K562 (cell line): ENCODE data around the gene VSNL1. TPM values are rescaled to one million over a fixed set of nuclear protein-coding genes. Genes with fewer than 3 reads are reported as not detected.

ENCODE experiments used
- ATAC-seq: fragments of 200-7000 bp; cut with Tn5 transposase; 3 replicates; pipeline ENCODE4 v1.9.1; 2020; ENCODE audit warnings: moderate library complexity
- BruUV-seq: library from RNA; stranded (reverse); fragments of 400-500 nt; replicated peaks from 2 replicates; lab custom pipeline; 2021; lab: Mats Ljungman, UMichigan
- CTCF ChIA-PET: fragments of 300-600 bp; formaldehyde crosslinking; extraction: SDS; loops from one replicate; lab custom pipeline; 2021; ENCODE audit warnings: low intra/inter-chr PET ratio; lab: Yijun Ruan, JAX
- POLR2A ChIA-PET: fragments of 300-600, 350-650 bp; sonication (Branson Sonifier 250); formaldehyde crosslinking; extraction: SDS; loops from one replicate; lab custom pipeline; 2021; ENCODE audit warnings: antibody characterized with exemption, inconsistent platforms; lab: Yijun Ruan, JAX
- DNase-seq, 4 experiments: peaks; one replicate each; pipeline versions ENCODE4 v3.0.0 to v3.0.0-alpha.2; 2011 to 2018; ENCODE audit warnings: low spot score in 3 of 4, mixed read lengths in 3 of 4; ENCODE audit errors: extremely low read depth in 1 of 4
- FAIRE-seq: peaks from 2 replicates; lab custom pipeline; 2011; peaks lifted over from hg19 to GRCh38; lab: Jason Lieb, UNC
- H2AFZ ChIP-seq: 2 replicates; pipeline ENCODE4 v1.6.0; 2011; ENCODE audit warnings: low read depth, low read length, control low read depth, inconsistent platforms
- H3K27ac ChIP-seq: fragments of 200-600 bp; 3 replicates; pipeline ENCODE4 v1.8.0; 2011; ENCODE audit warnings: low read depth, mild to moderate bottlenecking, control low read depth, inconsistent platforms, low read length, moderate library complexity, mixed read lengths; ENCODE audit errors: extremely low read depth
- H3K27me3 ChIP-seq, 2 experiments: fragments of 300-600 bp in 1 of 2; 2 replicates in 1 of 2; 3 replicates in 1 of 2; pipeline versions ENCODE4 v1.6.0 to v1.8.0; 2011; ENCODE audit warnings: inconsistent platforms in 2 of 2, low read length in 2 of 2, mild to moderate bottlenecking in 1 of 2, mixed read lengths in 1 of 2, moderate library complexity in 1 of 2; ENCODE audit not compliant: control insufficient read depth in 2 of 2, insufficient read depth in 2 of 2
- H3K36me3 ChIP-seq: fragments of 300-600 bp; 3 replicates; pipeline ENCODE4 v1.8.0; 2011; ENCODE audit warnings: mild to moderate bottlenecking, low read length, inconsistent platforms; ENCODE audit not compliant: control insufficient read depth, insufficient read depth
- H3K4me1 ChIP-seq, 2 experiments: fragments of 200-600 bp in 1 of 2; replicated peaks in 1 of 2; 2 replicates in 1 of 2; 3 replicates in 1 of 2; pipeline versions ENCODE4 v1.5.1 to v1.8.0; 2011; ENCODE audit warnings: inconsistent platforms in 2 of 2, low read length in 2 of 2, mild to moderate bottlenecking in 1 of 2, mixed read lengths in 1 of 2, moderate library complexity in 1 of 2; ENCODE audit not compliant: control insufficient read depth in 2 of 2, insufficient read depth in 2 of 2
- H3K4me2 ChIP-seq: 2 replicates; pipeline ENCODE4 v1.6.1; 2011; ENCODE audit warnings: low read length, control low read depth, inconsistent platforms, mixed read lengths; ENCODE audit not compliant: insufficient read depth
- H3K4me3 ChIP-seq: fragments of 200-600 bp; sonication (generic), shearing (Covaris generic); 2 replicates; pipeline ENCODE4 v1.5.1; 2016; ENCODE audit warnings: control low read depth, inconsistent platforms
- H3K79me2 ChIP-seq: fragments of 200-600 bp; 3 replicates; pipeline ENCODE4 v1.8.0; 2011; ENCODE audit warnings: low read length, inconsistent platforms; ENCODE audit not compliant: control insufficient read depth, insufficient read depth
- H3K9ac ChIP-seq, 2 experiments: 2 replicates each; pipeline versions ENCODE4 v1.6.0 to v1.6.1; 2011; ENCODE audit warnings: low read depth in 2 of 2, low read length in 2 of 2, control low read depth in 1 of 2, inconsistent platforms in 1 of 2, mild to moderate bottlenecking in 1 of 2, mixed read lengths in 1 of 2; ENCODE audit not compliant: insufficient read depth in 1 of 2
- H3K9me1 ChIP-seq: one replicate; pipeline ENCODE4 v1.6.0; 2011; ENCODE audit warnings: inconsistent platforms, mild to moderate bottlenecking, low read length, moderate library complexity; ENCODE audit not compliant: control insufficient read depth, insufficient read depth
- H3K9me3 ChIP-seq: replicated peaks from 2 replicates; pipeline ENCODE4 v1.5.1; 2011; ENCODE audit warnings: low read depth, low read length, inconsistent platforms; ENCODE audit not compliant: control insufficient read depth, insufficient read depth
- H4K20me1 ChIP-seq: replicated peaks from 2 replicates; pipeline ENCODE4 v1.6.1; 2011; ENCODE audit warnings: low read length, inconsistent platforms, mixed read lengths; ENCODE audit not compliant: control insufficient read depth, insufficient read depth
- C11orf30 ChIP-seq: fragments of 450-650 bp; IDR thresholded peaks from 2 replicates; pipeline ENCODE4 v1.6.1; 2016; ENCODE audit warnings: low read depth, mild to moderate bottlenecking
- E2F8 ChIP-seq: fragments of 450-650 bp; IDR thresholded peaks from 2 replicates; pipeline ENCODE4 v1.7.1; 2018; ENCODE audit warnings: mild to moderate bottlenecking, low read depth; ENCODE audit not compliant: partially characterized antibody
- JUNB ChIP-seq: fragments of 450-650 bp; formaldehyde crosslinking; conservative IDR thresholded peaks from 2 replicates; pipeline ENCODE4 v1.4.0; 2020; ENCODE audit warnings: mild to moderate bottlenecking
- MXD1 ChIP-seq: fragments of 250-450 bp; sonication (Bioruptor Pico); IDR thresholded peaks from 2 replicates; pipeline ENCODE4 v1.8.0; 2021; ENCODE audit warnings: borderline replicate concordance, mild to moderate bottlenecking, moderate library complexity; ENCODE audit not compliant: poor library complexity, severe bottlenecking
- NELFE ChIP-seq: IDR thresholded peaks from 2 replicates; pipeline ENCODE4 v1.6.1; 2011; ENCODE audit warnings: mild to moderate bottlenecking; ENCODE audit not compliant: insufficient read depth, insufficient read length
- NFATC3 ChIP-seq: fragments of 450-650 bp; IDR thresholded peaks from 2 replicates; pipeline ENCODE4 v1.6.1; 2017; ENCODE audit warnings: mild to moderate bottlenecking
- RBM34 ChIP-seq: fragments of 200-400 bp; formaldehyde crosslinking; IDR thresholded peaks from 2 replicates; pipeline ENCODE4 v1.6.1; 2018; ENCODE audit warnings: low read length, borderline replicate concordance; ENCODE audit not compliant: insufficient read depth
- ZNF174 ChIP-seq: fragments of 250-450 bp; sonication (Bioruptor Pico); IDR thresholded peaks from 2 replicates; pipeline ENCODE4 v1.4.0; 2020; ENCODE audit warnings: mild to moderate bottlenecking
- ZNF232 ChIP-seq: sonication (generic); formaldehyde crosslinking; IDR thresholded peaks from 2 replicates; pipeline ENCODE4 v1.8.0; 2022; ENCODE audit warnings: mild to moderate bottlenecking, missing genetic modification reagents
- ZNF75A ChIP-seq: fragments of 450-650 bp; formaldehyde crosslinking; IDR thresholded peaks from 2 replicates; pipeline ENCODE4 v1.4.0; 2020; ENCODE audit warnings: mild to moderate bottlenecking
- WGBS: fragments of 100-300 bp; shearing (Covaris generic); methylation state at CpG from one replicate; pipeline ENCODE4 v1.1.6; 2016; ENCODE audit warnings: low coverage, mixed read lengths; ENCODE audit not compliant: insufficient coverage; ENCODE audit errors: missing lambda C conversion rate; 5-methylcytosine and 5-hydroxymethylcytosine counted together
- in situ Hi-C: fragments of 300-500 bp; cut with MboI; formaldehyde crosslinking; loops from 4 replicates; pipeline ENCODE4 v1.15.0; 2018; ENCODE audit warnings: inconsistent platforms, mixed read lengths
- intact Hi-C: fragments of 100-400 bp; cut with micrococcal nuclease; formaldehyde crosslinking; loops from 2 replicates; pipeline ENCODE4 v1.14.2; 2022
- polyA plus RNA-seq, 8 experiments: library from polyadenylated mRNA; depleted of rRNA in 4 of 8; stranded (reverse) in 5 of 8; unstranded in 3 of 8; fragments of >200 nt; fragmentation: Nextera tagmentation in 2 of 8; fragmentation: Illumina TruSeq in 1 of 8; extraction: Ambion mirVana in 2 of 8; extraction: Trizol in 1 of 8; gene quantifications; 2 replicates each; pipeline versions ENCODE4 v1.2.1 to v1.2.3, GENCODE V29; 2011 to 2014; ENCODE audit warnings: inconsistent platforms in 1 of 8, missing spikeins in 1 of 8
- total RNA-seq, 7 experiments: library from RNA; depleted of rRNA in 6 of 7; stranded (reverse); fragments of >200 nt in 6 of 7; fragmentation: Illumina TruSeq in 2 of 7; extraction: Trizol in 2 of 7; gene quantifications; 2 replicates each; pipeline versions ENCODE4 v1.2.1 to v1.2.3, GENCODE V29; 2011 to 2021; ENCODE audit warnings: low replicate concordance in 1 of 7

The VSNL1 gene
- total and polyA plus RNA-seq, 9 of the 15 experiments (the other 6 are each of a cell fraction or from before 2014, with no cell fraction given) = 0.20 TPM; not detected in 8

- no peak for TF ChIP-seq ZNF75A
- TF ChIP-seq NFATC3 = no peak
- no peak for TF ChIP-seq ZNF232 (CRISPR knock-in tag)
- no peak for TF ChIP-seq JUNB (CRISPR knock-in tag)
- no peak for TF ChIP-seq MXD1 (CRISPR knock-in tag)
- no peak for TF ChIP-seq RBM34
Observed at GRCh38 chr2:17636257-17636656, 95.8 kb downstream of the VSNL1 start (continued).

- intact Hi-C loops = no loop called here
Observed at GRCh38 chr2:17637131-17637906, 96.8 kb downstream of the VSNL1 start.

More at GRCh38 chr2:17637131-17637906, 96.8 kb downstream of the VSNL1 start:
- H3K79me2 ChIP-seq = no peaks in the 10 kb centered on the region
- H4K20me1 ChIP-seq = no peaks in the 10 kb centered on the region
- DNase-seq (no peak), FAIRE-seq (no peak), ATAC-seq (peak; percentile 44)
- CTCF ChIA-PET = no interaction called here
- H3K36me3 ChIP-seq = no peaks in the 10 kb centered on the region
- no peaks in the 10 kb centered on the region for H3K27me3 ChIP-seq
- no peak overlapping the region for H3K4me3 ChIP-seq
- in situ Hi-C loops = no loop called here
- POLR2A ChIA-PET = interaction anchor here (0.7 kb wide), 1 partner anchor 9 kb away, joined by 7 read pairs; no protein-coding TSS in a partner anchor
- no peaks in the 10 kb centered on the region for H3K9me3 ChIP-seq
- no TSS peak for BruUV-seq
- no peak overlapping the region; the same call in 2 of the 3 replicates for H3K27ac ChIP-seq
- no peak for TF ChIP-seq NELFE
- TF ChIP-seq ZNF174 (CRISPR knock-in tag) = no peak
- 0 out of 2 replicates have a peak, but pooled peaks have one; percentile 13 for TF ChIP-seq C11orf30
- no peak for TF ChIP-seq E2F8
- 0 out of 4 replicates have a peak overlapping the region, but pooled peaks of 1 of the 2 experiments have one; percentile 0 for H3K9ac ChIP-seq
- peaks cover 6 to 7% of the 10 kb centered on the region in 2 experiments; a peak in 2 of 5 replicates for H3K4me1 ChIP-seq
- no peak overlapping the region for H2AFZ ChIP-seq
- 15% methylated on average over 8 of the region's 8 CpGs for WGBS
- H3K4me2 ChIP-seq = no peak overlapping the region
- no peaks in the 10 kb centered on the region for H3K9me1 ChIP-seq
